Fibroblast of lung (primary cell): ENCODE measurements around the gene HSPH1. TPM values are rescaled to one million over a fixed set of nuclear protein-coding genes. Genes with fewer than 3 reads are reported as not detected.

Experiments used
- DNase-seq, 2 donors: peaks; one replicate each; pipeline versions ENCODE4 v3.0.0 to v3.0.0-alpha.2; 2010; ENCODE audit warnings: low read depth in 2 of 2
- H2AFZ ChIP-seq: 2 replicates; pipeline ENCODE4 v1.5.1; 2012; ENCODE audit warnings: low read length, control low read depth, inconsistent platforms
- H3K27ac ChIP-seq: 2 replicates; pipeline ENCODE4 v1.5.1; 2011; ENCODE audit warnings: low read length, control low read depth; ENCODE audit not compliant: insufficient read depth
- H3K27me3 ChIP-seq: 2 replicates; pipeline ENCODE4 v1.5.1; 2011; ENCODE audit warnings: mild to moderate bottlenecking, low read length; ENCODE audit not compliant: control insufficient read depth, insufficient read depth
- H3K36me3 ChIP-seq: 2 replicates; pipeline ENCODE4 v1.5.1; 2011; ENCODE audit warnings: low read length; ENCODE audit not compliant: control insufficient read depth, insufficient read depth
- H3K4me1 ChIP-seq: 2 replicates; pipeline ENCODE4 v1.5.1; 2011; ENCODE audit warnings: low read length; ENCODE audit not compliant: control insufficient read depth, insufficient read depth; ENCODE audit errors: extremely low read depth
- H3K4me2 ChIP-seq: 2 replicates; pipeline ENCODE4 v1.5.1; 2011; ENCODE audit warnings: low read length, control low read depth; ENCODE audit not compliant: insufficient read depth; ENCODE audit errors: extremely low read depth
- H3K4me3 ChIP-seq, 4 experiments: fragments of 200-600 bp in 1 of 4; sonication (generic) in 1 of 4; replicated peaks in 1 of 4; 2 replicates each; pipeline ENCODE4 v1.5.1; 2011 to 2016; ENCODE audit warnings: low read length in 4 of 4, low read depth in 3 of 4, mild to moderate bottlenecking in 3 of 4, control low read depth in 2 of 4, inconsistent platforms in 1 of 4, mixed read lengths in 1 of 4; ENCODE audit not compliant: insufficient read depth in 1 of 4; ENCODE audit errors: control extremely low read depth in 1 of 4
- H3K79me2 ChIP-seq: 2 replicates; pipeline ENCODE4 v1.5.1; 2012; ENCODE audit warnings: mild to moderate bottlenecking, low read length, inconsistent platforms; ENCODE audit not compliant: control insufficient read depth, insufficient read depth
- H3K9ac ChIP-seq: 2 replicates; pipeline ENCODE4 v1.5.1; 2011; ENCODE audit warnings: mild to moderate bottlenecking, low read length, control low read depth; ENCODE audit not compliant: insufficient read depth
- H3K9me3 ChIP-seq: 2 replicates; pipeline ENCODE4 v1.5.1; 2012; ENCODE audit warnings: low read depth, low read length; ENCODE audit not compliant: control insufficient read depth, insufficient read depth
- H4K20me1 ChIP-seq: 2 replicates; pipeline ENCODE4 v1.5.1; 2011; ENCODE audit warnings: low read length; ENCODE audit not compliant: control insufficient read depth, insufficient read depth; ENCODE audit errors: extremely low read depth
- CTCF ChIP-seq, 2 donors: IDR thresholded peaks in 1 of 2; conservative IDR thresholded peaks in 1 of 2; 1 replicate in 1 of 2; 2 replicates in 1 of 2; pipeline ENCODE4 v1.5.1; 2011 to 2012; ENCODE audit warnings: low read length in 2 of 2, control low read depth in 1 of 2, inconsistent platforms in 1 of 2, low read depth in 1 of 2, mild to moderate bottlenecking in 1 of 2
- EZH2 ChIP-seq: IDR thresholded peaks from 2 replicates; pipeline ENCODE4 v1.5.1; 2012; ENCODE audit warnings: low read length, control low read depth, mild to moderate bottlenecking; ENCODE audit errors: missing control alignments
- polyA plus RNA-seq, 2 donors: library from polyadenylated mRNA; depleted of rRNA in 1 of 2; stranded (reverse) in 1 of 2; unstranded in 1 of 2; fragments of >200 nt; gene quantifications; 2 replicates each; pipeline ENCODE4 v1.2.1, GENCODE V29; 2011 to 2012; ENCODE audit warnings: missing spikeins in 1 of 2
- total RNA-seq: library from RNA; depleted of rRNA; stranded (reverse); fragments of >200 nt; gene quantifications from 2 replicates; pipeline ENCODE4 v1.2.1, GENCODE V29; 2014

Gene HSPH1
- total and polyA plus RNA-seq, 2 donors (not counting 1 experiment from before 2014, with no cell fraction given), result 34.4 to 40.6 TPM

- Histone ChIP-seq H4K20me1 (no peaks in the 10 kb centered on the region), H3K9me3 (no peaks in the 10 kb centered on the region)
- TF ChIP-seq EZH2 (no peak), CTCF (conservative IDR thresholded peaks at IDR 0.05 in 1 of 2, IDR thresholded peaks at IDR 0.05 in 1 of 2; ENCODE audit: low read depth in 1 of 2, low read length in 2 of 2) (no peak)
These were observed 72.1 kb downstream of the HSPH1 start for GRCh38 chr13:31089649-31090048.

GRCh38 chr13:31088826-31089420 lies 72.8 kb downstream of the HSPH1 start:
- Histone ChIP-seq H3K36me3 (no peaks in the 10 kb centered on the region), H3K4me1 (no peaks in the 10 kb centered on the region)
- no peak for TF ChIP-seq CTCF (conservative IDR thresholded peaks at IDR 0.05 in 1 of 2, IDR thresholded peaks at IDR 0.05 in 1 of 2; ENCODE audit: low read depth in 1 of 2, low read length in 2 of 2)
- TF ChIP-seq EZH2, result no peak

More at GRCh38 chr13:31089649-31090048, 72.1 kb downstream of the HSPH1 start:
- DNase-seq, result no peak
- Histone ChIP-seq H3K4me3 (no peak overlapping the region), H3K27me3 (peaks cover 16% of the 10 kb centered on the region), H3K79me2 (no peaks in the 10 kb centered on the region), H3K27ac (no peak overlapping the region), H3K36me3 (no peaks in the 10 kb centered on the region), H3K9ac (no peak overlapping the region), H3K4me2 (no peak overlapping the region), H3K4me1 (no peaks in the 10 kb centered on the region), H2AFZ (no peak overlapping the region)

More at GRCh38 chr13:31088826-31089420, 72.8 kb downstream of the HSPH1 start:
- Histone ChIP-seq H3K79me2 (no peaks in the 10 kb centered on the region), H3K4me2 (no peak overlapping the region), H3K4me3 (no peak overlapping the region), H3K9ac (no peak overlapping the region), H2AFZ (no peak overlapping the region), H3K27me3 (peaks cover 16% of the 10 kb centered on the region), H3K9me3 (no peaks in the 10 kb centered on the region), H4K20me1 (no peaks in the 10 kb centered on the region), H3K27ac (no peak overlapping the region)
- no peak for DNase-seq

Other genes with a start within 250 kb of the HSPH1 start
- gene TEX26, start 229.2 kb downstream of the HSPH1 start, total RNA-seq, result 0.26 and 0.66 TPM in 2 replicates
- 0.12 and 0.22 TPM in 2 replicates for gene TEX26, start 229.2 kb downstream of the HSPH1 start, polyA plus RNA-seq
- gene B3GLCT, start 38.1 kb upstream of the HSPH1 start, total RNA-seq, result 6.7 and 7.8 TPM in 2 replicates
- 4.3 and 4.4 TPM in 2 replicates for gene B3GLCT, start 38.1 kb upstream of the HSPH1 start, polyA plus RNA-seq